ACC112 (cell line): ENCODE data around the gene PADI4.

Experiments
- H2AFZ ChIP-seq: fragments of 200-600 bp; sonication (generic); one replicate; pipeline ENCODE4 v1.6.0; 2017; ENCODE audit warnings: antibody characterized with exemption, low read length; ENCODE audit not compliant: unreplicated experiment
- H3K27ac ChIP-seq: fragments of 200-600 bp; sonication (generic); 2 replicates; pipeline ENCODE4 v1.5.1; 2014; ENCODE audit warnings: low read depth, mild to moderate bottlenecking, antibody characterized with exemption, low read length, moderate library complexity
- H3K27me3 ChIP-seq: fragments of 200-600 bp; sonication (generic); 2 replicates; pipeline ENCODE4 v1.6.1; 2014; ENCODE audit warnings: mild to moderate bottlenecking, antibody characterized with exemption, low read length, moderate library complexity, mixed read lengths; ENCODE audit not compliant: insufficient read depth
- H3K36me3 ChIP-seq: fragments of 200-600 bp; sonication (generic); 2 replicates; pipeline ENCODE4 v1.6.1; 2016; ENCODE audit warnings: mild to moderate bottlenecking, antibody characterized with exemption, low read length, moderate library complexity, mixed read lengths; ENCODE audit not compliant: insufficient read depth
- H3K4me1 ChIP-seq: fragments of 200-600 bp; sonication (generic); one replicate; pipeline ENCODE4 v1.6.1; 2016; ENCODE audit warnings: low read length, mixed read lengths; ENCODE audit not compliant: insufficient read depth, unreplicated experiment, control insufficient read depth
- H3K4me3 ChIP-seq: fragments of 200-600 bp; sonication (generic); 2 replicates; pipeline ENCODE4 v1.5.1; 2014; ENCODE audit warnings: mild to moderate bottlenecking, low read depth, low read length
- H3K79me2 ChIP-seq: fragments of 200-600 bp; sonication (generic); one replicate; pipeline ENCODE4 v1.6.0; 2016; ENCODE audit warnings: low read length; ENCODE audit not compliant: control insufficient read depth, unreplicated experiment, insufficient read depth

PADI4 gene

DNA sequence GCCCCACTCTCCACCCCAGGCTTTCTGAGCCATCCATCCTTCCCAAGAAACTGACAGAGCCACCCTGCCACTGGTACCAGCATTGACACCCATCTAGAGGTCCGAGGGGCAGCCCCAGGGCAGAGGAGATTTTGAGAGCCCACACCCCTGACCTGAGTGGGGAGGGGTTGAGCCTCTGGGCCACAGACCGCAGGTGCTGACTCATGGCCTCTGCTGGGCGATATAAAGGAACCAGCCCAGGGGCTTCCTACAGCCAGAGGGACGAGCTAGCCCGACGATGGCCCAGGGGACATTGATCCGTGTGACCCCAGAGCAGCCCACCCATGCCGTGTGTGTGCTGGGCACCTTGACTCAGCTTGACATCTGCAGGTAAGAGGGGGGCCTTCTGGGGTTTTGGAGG lies at the start of gene PADI4:
Gene PADI4, plus strand, starts transcription at position 252 of the 400 bp plus-strand sequence. Its CDS starts 26 bp downstream, at position 278.
- Histone ChIP-seq H2AFZ (no peak within 1 kb of the TSS), H3K27ac (no peak within 1 kb of the TSS), H3K27me3 (peaks cover 75% of the 10 kb centered on the region), H3K4me3 (no peak within 1 kb of the TSS), H3K36me3 (no peaks in the 10 kb centered on the region), H3K4me1 (no peaks in the 10 kb centered on the region), H3K79me2 (no peaks in the 10 kb centered on the region)

DNA sequence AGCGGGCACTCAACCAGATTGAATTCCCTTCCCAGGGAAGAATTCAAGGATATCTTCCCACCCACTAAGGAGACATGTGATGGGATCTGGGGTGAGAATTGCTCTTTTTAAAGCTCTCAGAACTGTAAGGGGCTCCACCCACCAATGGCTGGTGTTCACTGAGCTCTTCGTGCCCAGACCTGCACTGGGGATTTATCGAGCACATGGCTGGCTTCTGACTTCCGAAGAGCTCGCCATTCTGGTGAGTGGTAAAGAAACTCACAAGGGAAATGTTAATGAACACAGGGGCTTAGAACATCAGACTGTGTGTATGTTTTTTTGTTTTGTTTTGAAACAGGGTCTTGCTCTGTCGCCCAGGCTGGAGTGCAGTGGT lies 49.3 kb upstream of the PADI4 start:
- Histone ChIP-seq H3K27ac (no peak overlapping the region), H2AFZ (no peak overlapping the region), H3K79me2 (no peaks in the 10 kb centered on the region), H3K4me3 (no peak overlapping the region), H3K4me1 (peaks cover 7% of the 10 kb centered on the region), H3K36me3 (no peaks in the 10 kb centered on the region), H3K27me3 (peaks cover 6% of the 10 kb centered on the region)

DNA sequence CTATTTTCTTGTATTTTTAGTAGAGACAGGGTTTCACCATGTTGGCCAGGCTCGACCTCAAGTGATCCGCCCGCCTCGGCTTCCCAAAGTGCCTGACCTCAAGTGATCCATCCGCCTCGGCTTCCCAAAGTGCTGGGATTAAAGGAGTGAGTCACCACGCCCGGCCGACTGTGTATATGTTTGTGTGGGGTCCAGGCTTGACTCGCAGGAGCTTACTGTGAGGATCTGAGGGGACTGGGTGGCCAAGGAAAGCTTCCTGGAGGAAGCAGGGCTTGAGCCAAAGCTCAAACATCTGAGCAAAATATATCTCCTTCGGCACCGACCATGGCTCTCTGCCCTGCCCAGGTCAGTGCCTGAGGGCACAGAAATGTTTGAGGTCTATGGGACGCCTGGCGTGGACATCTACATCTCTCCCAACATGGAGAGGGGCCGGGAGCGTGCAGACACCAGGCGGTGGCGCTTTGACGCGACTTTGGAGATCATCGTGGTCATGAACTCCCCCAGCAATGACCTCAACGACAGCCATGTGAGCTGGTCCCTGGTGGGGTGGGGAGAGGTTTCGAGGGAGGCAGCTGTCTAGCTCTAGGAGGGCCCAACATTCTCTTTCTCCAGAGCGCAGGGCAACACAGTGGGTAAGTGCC lies 48.6 kb upstream of the PADI4 start:
- H2AFZ ChIP-seq, result no peak overlapping the region
- no peaks in the 10 kb centered on the region for H3K79me2 ChIP-seq
- no peak overlapping the region for H3K27ac ChIP-seq
- no peak overlapping the region for H3K4me3 ChIP-seq
- H3K4me1 ChIP-seq, result peaks cover 7% of the 10 kb centered on the region
- no peaks in the 10 kb centered on the region for H3K36me3 ChIP-seq
- peaks cover 6% of the 10 kb centered on the region for H3K27me3 ChIP-seq

GRCh38 chr1:17260264-17260663 lies 47.7 kb upstream of the PADI4 start:
- Histone ChIP-seq H3K4me1 (peaks cover 7% of the 10 kb centered on the region), H3K27ac (no peak overlapping the region), H2AFZ (no peak overlapping the region), H3K36me3 (no peaks in the 10 kb centered on the region), H3K79me2 (no peaks in the 10 kb centered on the region), H3K27me3 (peaks cover 6% of the 10 kb centered on the region), H3K4me3 (no peak overlapping the region)

DNA sequence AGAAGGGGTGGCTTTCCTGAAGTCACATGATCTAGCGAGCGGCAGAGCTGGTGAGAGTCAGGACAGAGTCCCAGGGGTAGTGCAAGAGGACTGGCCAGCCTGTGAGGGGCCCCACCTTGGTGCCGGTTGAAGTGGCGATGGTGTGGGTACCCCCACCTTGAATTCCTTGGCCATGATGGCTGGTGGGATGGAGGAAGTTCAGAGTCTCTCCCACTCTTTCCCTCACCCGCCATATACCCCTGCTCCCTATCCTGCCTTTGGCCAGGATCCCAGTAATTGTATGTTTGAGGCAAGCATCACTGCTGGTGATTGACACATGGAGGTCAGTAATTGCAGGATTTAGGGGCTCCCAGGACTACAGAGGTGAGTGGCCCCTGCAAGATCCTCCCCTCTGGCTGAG lies 47.3 kb upstream of the PADI4 start:
- H3K79me2 ChIP-seq, result no peaks in the 10 kb centered on the region
- H3K27me3 ChIP-seq, result peaks cover 6% of the 10 kb centered on the region
- H3K27ac ChIP-seq, result no peak overlapping the region
- H3K36me3 ChIP-seq, result no peaks in the 10 kb centered on the region
- peaks cover 7% of the 10 kb centered on the region for H3K4me1 ChIP-seq
- H2AFZ ChIP-seq, result no peak overlapping the region
- no peak overlapping the region for H3K4me3 ChIP-seq

- no peak overlapping the region for H3K4me3 ChIP-seq
- no peak overlapping the region for H2AFZ ChIP-seq
- H3K27me3 ChIP-seq, result peaks cover 6% of the 10 kb centered on the region
- no peak overlapping the region for H3K27ac ChIP-seq
- peaks cover 4% of the 10 kb centered on the region for H3K4me1 ChIP-seq
- no peaks in the 10 kb centered on the region for H3K36me3 ChIP-seq
- H3K79me2 ChIP-seq, result no peaks in the 10 kb centered on the region
Observed at GRCh38 chr1:17263936-17264335, 44.1 kb upstream of the PADI4 start.

DNA sequence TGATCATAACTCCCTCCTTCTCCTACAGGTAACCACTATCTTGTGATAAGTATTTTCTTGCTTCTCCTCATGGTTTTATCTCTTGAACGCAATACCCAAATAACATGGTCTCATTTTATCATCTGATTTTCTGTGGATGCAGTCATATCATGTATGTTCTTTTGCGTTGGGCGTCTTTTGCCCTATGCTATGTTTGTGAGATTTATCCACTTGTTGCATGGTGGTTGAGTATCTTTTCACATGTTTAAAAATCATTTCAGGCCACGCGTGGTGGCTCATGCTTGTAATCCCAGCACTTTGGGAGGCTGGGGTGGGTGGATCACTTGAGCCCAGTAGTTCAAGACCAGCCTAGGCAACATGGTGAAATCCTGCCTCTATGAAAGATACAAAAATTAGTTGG lies 43.5 kb upstream of the PADI4 start:
- Histone ChIP-seq H2AFZ (no peak overlapping the region), H3K79me2 (no peaks in the 10 kb centered on the region), H3K36me3 (no peaks in the 10 kb centered on the region), H3K4me3 (no peak overlapping the region), H3K4me1 (peaks cover 1% of the 10 kb centered on the region), H3K27me3 (peaks cover 6% of the 10 kb centered on the region), H3K27ac (no peak overlapping the region)

DNA sequence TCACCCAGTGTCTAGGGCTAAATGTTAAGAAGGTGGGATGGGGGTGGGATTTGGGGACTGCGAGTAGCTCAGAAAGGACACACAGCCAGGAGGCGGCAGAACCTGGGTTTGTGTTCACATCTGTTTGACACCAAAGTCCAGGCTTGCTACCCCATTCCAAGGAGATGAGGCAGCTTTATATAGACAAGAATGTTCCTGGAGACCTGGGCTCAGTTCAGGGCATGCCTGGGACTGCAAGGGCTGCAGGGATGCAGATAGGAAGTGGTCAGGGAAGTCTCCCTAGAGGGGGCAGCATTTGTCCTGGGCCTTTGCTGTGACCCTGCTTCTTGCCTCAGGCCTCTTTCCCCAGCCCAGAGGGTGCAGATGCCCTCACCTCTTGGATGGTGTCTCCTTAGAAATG lies 42.8 kb upstream of the PADI4 start:
- Histone ChIP-seq H3K27me3 (peaks cover 6% of the 10 kb centered on the region; the same call in 1 of the 2 replicates), H2AFZ (no peak overlapping the region), H3K4me3 (no peak overlapping the region), H3K36me3 (no peaks in the 10 kb centered on the region), H3K27ac (no peak overlapping the region), H3K4me1 (no peaks in the 10 kb centered on the region), H3K79me2 (no peaks in the 10 kb centered on the region)

DNA sequence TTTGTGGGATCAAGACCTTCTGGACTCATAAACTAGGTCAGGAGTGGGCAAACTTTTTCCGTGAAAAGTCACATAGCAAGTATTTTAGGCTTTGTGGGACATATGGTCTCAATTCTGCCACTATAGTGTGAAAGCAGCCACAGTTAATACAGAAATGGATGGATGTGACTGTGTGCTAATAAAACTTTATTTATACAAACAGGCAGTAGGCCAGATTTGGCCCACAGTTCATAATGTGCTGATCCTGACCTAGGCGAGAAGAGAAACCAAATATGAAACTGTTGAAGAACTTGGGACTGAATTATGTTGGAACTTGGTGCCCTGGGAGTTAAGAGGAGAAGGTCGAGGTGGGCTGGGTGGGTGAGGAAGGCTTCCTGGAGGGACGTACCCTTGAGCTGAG lies 42.0 kb upstream of the PADI4 start:
- Histone ChIP-seq H3K4me3 (no peak overlapping the region), H3K4me1 (no peaks in the 10 kb centered on the region), H3K36me3 (no peaks in the 10 kb centered on the region), H3K27ac (no peak overlapping the region), H3K27me3 (peaks cover 6% of the 10 kb centered on the region; the same call in 1 of the 2 replicates), H2AFZ (no peak overlapping the region), H3K79me2 (no peaks in the 10 kb centered on the region)

GRCh38 chr1:17270891-17271765 lies 36.9 kb upstream of the PADI4 start:
- Histone ChIP-seq H3K27ac (no peak overlapping the region), H3K27me3 (no peaks in the 10 kb centered on the region), H3K36me3 (no peaks in the 10 kb centered on the region)

GRCh38 chr1:17272066-17272465 lies 35.9 kb upstream of the PADI4 start:
- Histone ChIP-seq H3K36me3 (no peaks in the 10 kb centered on the region), H3K79me2 (no peaks in the 10 kb centered on the region), H2AFZ (no peak overlapping the region), H3K4me1 (peaks cover 8% of the 10 kb centered on the region), H3K4me3 (no peak overlapping the region), H3K27me3 (no peaks in the 10 kb centered on the region), H3K27ac (no peak overlapping the region)

More at GRCh38 chr1:17270891-17271765, 36.9 kb upstream of the PADI4 start:
- Histone ChIP-seq H3K4me1 (peaks cover 5% of the 10 kb centered on the region), H2AFZ (no peak overlapping the region), H3K4me3 (no peak overlapping the region), H3K79me2 (no peaks in the 10 kb centered on the region)
